ENCODE measurements around the gene ATP2B3. TPM values are rescaled to one million over a fixed set of nuclear protein-coding genes. Genes with fewer than 3 reads are reported as not detected.

ATP2B3 gene
- total RNA-seq, 6 donors from 2014 or later: 0.10 to 0.55 (median 0.33) TPM; not detected in 2

GRCh38 chrX:153569475-153569874, 52.0 kb downstream of the ATP2B3 start:
- 82 to 87% methylated on average over 11 to 13 of the region's 13 CpGs for WGBS, 2 donors
- DNase-seq (no peak), ATAC-seq (ENCODE audit: low FRiP score in 2 of 2) (no peak)
- H3K4me1 ChIP-seq: no peaks in the 10 kb centered on the region
- H3K9me3 ChIP-seq: no peaks in the 10 kb centered on the region
- no peak for TF ChIP-seq EP300 (IDR thresholded peaks at IDR 0.05)
- TF ChIP-seq CTCF (IDR thresholded peaks at IDR 0.05): no peak
- TF ChIP-seq POLR2A (IDR thresholded peaks at IDR 0.05): no peak
- TF ChIP-seq POLR2AphosphoS5 (IDR thresholded peaks at IDR 0.05): no peak
- no peaks in the 10 kb centered on the region for H3K36me3 ChIP-seq
- H3K27me3 ChIP-seq: peaks cover 0 to 8% (median 0%) of the 10 kb centered on the region in 4 donors
- no peak overlapping the region for H3K27ac ChIP-seq
- no peak overlapping the region for H3K4me3 ChIP-seq

GRCh38 chrX:153571534-153571908, 54.1 kb downstream of the ATP2B3 start:
- Histone ChIP-seq H3K4me1 (no peaks in the 10 kb centered on the region), H3K4me3 (no peak overlapping the region), H3K27ac (no peak overlapping the region), H3K9me3 (no peaks in the 10 kb centered on the region), H3K36me3 (no peaks in the 10 kb centered on the region), H3K27me3 (peaks cover 0 to 3% (median 0%) of the 10 kb centered on the region in 4 donors)
- TF ChIP-seq EP300 (IDR thresholded peaks at IDR 0.05): no peak
- TF ChIP-seq POLR2A (IDR thresholded peaks at IDR 0.05): no peak
- no peak for TF ChIP-seq CTCF (IDR thresholded peaks at IDR 0.05)
- DNase-seq: no peak
- WGBS, 2 donors: 65 to 67% methylated on average over 2 to 6 of the region's 6 CpGs
- no peak for ATAC-seq (ENCODE audit: low FRiP score in 2 of 2)

- H3K36me3 ChIP-seq: no peaks in the 10 kb centered on the region
- no peak for TF ChIP-seq POLR2A (IDR thresholded peaks at IDR 0.05)
- no peak for TF ChIP-seq EP300 (IDR thresholded peaks at IDR 0.05)
- H3K4me1 ChIP-seq: no peaks in the 10 kb centered on the region
- no peak overlapping the region for H3K4me3 ChIP-seq
- DNase-seq (no peak), ATAC-seq (ENCODE audit: low FRiP score in 2 of 2) (no peak)
- peaks cover 0 to 3% (median 0%) of the 10 kb centered on the region in 4 donors for H3K27me3 ChIP-seq
- WGBS, 2 donors: 90% methylated on average over 10 of the region's 10 CpGs; no CpG with 5 or more reads in 1 of the 2 donors
- H3K9me3 ChIP-seq: no peaks in the 10 kb centered on the region
- H3K27ac ChIP-seq: no peak overlapping the region
These were observed 55.2 kb downstream of the ATP2B3 start for GRCh38 chrX:153572601-153573000.

GRCh38 chrX:153573984-153574383, 56.5 kb downstream of the ATP2B3 start:
- H3K27me3 ChIP-seq: peaks cover 0 to 3% (median 0%) of the 10 kb centered on the region in 4 donors

GRCh38 chrX:153576239-153576870, 58.9 kb downstream of the ATP2B3 start:
- no peaks in the 10 kb centered on the region for H3K4me1 ChIP-seq
- 68 to 74% methylated on average over 7 to 10 of the region's 10 CpGs for WGBS, 2 donors
- TF ChIP-seq EP300 (IDR thresholded peaks at IDR 0.05) (no peak), POLR2AphosphoS5 (IDR thresholded peaks at IDR 0.05) (no peak), CTCF (IDR thresholded peaks at IDR 0.05) (no peak), POLR2A (IDR thresholded peaks at IDR 0.05) (no peak)

More at GRCh38 chrX:153573984-153574383, 56.5 kb downstream of the ATP2B3 start:
- no peaks in the 10 kb centered on the region for H3K9me3 ChIP-seq
- DNase-seq (no peak), ATAC-seq (ENCODE audit: low FRiP score in 2 of 2) (no peak)
- H3K4me1 ChIP-seq: no peaks in the 10 kb centered on the region
- no peak overlapping the region for H3K4me3 ChIP-seq
- H3K27ac ChIP-seq: no peak overlapping the region
- no peaks in the 10 kb centered on the region for H3K36me3 ChIP-seq
- 68 to 75% methylated on average over 4 of the region's 4 CpGs for WGBS, 2 donors
- TF ChIP-seq CTCF (IDR thresholded peaks at IDR 0.05) (no peak), EP300 (IDR thresholded peaks at IDR 0.05) (no peak), POLR2AphosphoS5 (IDR thresholded peaks at IDR 0.05) (no peak), POLR2A (IDR thresholded peaks at IDR 0.05) (no peak)

More at GRCh38 chrX:153576239-153576870, 58.9 kb downstream of the ATP2B3 start:
- peaks cover 0 to 3% (median 0%) of the 10 kb centered on the region in 4 donors for H3K27me3 ChIP-seq
- no peak overlapping the region for H3K27ac ChIP-seq
- no peaks in the 10 kb centered on the region for H3K9me3 ChIP-seq
- no peak overlapping the region for H3K4me3 ChIP-seq
- no peak for ATAC-seq (ENCODE audit: low FRiP score in 2 of 2)
- no peak for DNase-seq
- no peaks in the 10 kb centered on the region for H3K36me3 ChIP-seq

Measured in upper lobe of left lung (tissue), 6 donors.